Duodenal mucosa (tissue), 2 donors: ENCODE measurements around the gene H1-8.
A peak's percentile ranks its signal among the peaks of the same experiment; 100 is the strongest.

Experiments
- H3K27ac ChIP-seq: one replicate; pipeline ENCODE4 v1.7.0; 2013; ENCODE audit warnings: low read depth, low read length
- H3K27me3 ChIP-seq, 2 donors: one replicate each; pipeline ENCODE4 v1.7.0; 2013; ENCODE audit warnings: low read length in 2 of 2, control low read depth in 1 of 2; ENCODE audit not compliant: insufficient read depth in 2 of 2, control insufficient read depth in 1 of 2
- H3K36me3 ChIP-seq, 2 donors: one replicate each; pipeline ENCODE4 v1.7.0; 2013; ENCODE audit warnings: low read length in 2 of 2, control low read depth in 1 of 2; ENCODE audit not compliant: insufficient read depth in 2 of 2, control insufficient read depth in 1 of 2
- H3K4me1 ChIP-seq, 2 donors: one replicate each; pipeline ENCODE4 v1.7.0; 2013; ENCODE audit warnings: low read length in 2 of 2, control low read depth in 1 of 2; ENCODE audit not compliant: insufficient read depth in 2 of 2, control insufficient read depth in 1 of 2
- H3K4me3 ChIP-seq, 2 donors: one replicate each; pipeline ENCODE4 v1.7.0; 2013; ENCODE audit warnings: low read length in 2 of 2, low read depth in 1 of 2
- H3K9ac ChIP-seq, 2 donors: one replicate each; pipeline ENCODE4 v1.7.0; 2013; ENCODE audit warnings: low read length in 2 of 2, low read depth in 1 of 2
- H3K9me3 ChIP-seq, 2 donors: one replicate each; pipeline ENCODE4 v1.7.0; 2013; ENCODE audit warnings: low read length in 2 of 2, control low read depth in 1 of 2; ENCODE audit not compliant: control insufficient read depth in 1 of 2

Gene H1-8

GRCh38 chr3:129597087-129597999 lies 54.4 kb downstream of the H1-8 start:
- Histone ChIP-seq H3K27me3 (no peaks in the 10 kb centered on the region), H3K36me3 (no peaks in the 10 kb centered on the region), H3K4me3 (no peak overlapping the region), H3K4me1 (peaks cover 20 to 82% of the 10 kb centered on the region in 2 donors), H3K9ac (peak overlapping the region in 1 of 2 donors; percentile 38), H3K27ac (peak overlapping the region; percentile 75), H3K9me3 (no peaks in the 10 kb centered on the region)

- Histone ChIP-seq H3K27ac (no peak overlapping the region), H3K4me3 (no peak overlapping the region), H3K9me3 (no peaks in the 10 kb centered on the region), H3K36me3 (no peaks in the 10 kb centered on the region), H3K4me1 (peaks cover 18 to 86% of the 10 kb centered on the region in 2 donors), H3K9ac (peak overlapping the region in 1 of 2 donors; percentile 38), H3K27me3 (no peaks in the 10 kb centered on the region)
Observed at GRCh38 chr3:129598000-129598381, 55.0 kb downstream of the H1-8 start.

- no peak overlapping the region for H3K4me3 ChIP-seq
- no peak overlapping the region for H3K9ac ChIP-seq
- no peak overlapping the region for H3K27ac ChIP-seq
- no peaks in the 10 kb centered on the region for H3K36me3 ChIP-seq
- H3K4me1 ChIP-seq: peaks cover 13 to 83% of the 10 kb centered on the region in 2 donors
- H3K27me3 ChIP-seq: peaks cover 0 to under 1% of the 10 kb centered on the region in 2 donors
- H3K9me3 ChIP-seq: no peaks in the 10 kb centered on the region
Observed at GRCh38 chr3:129598484-129598883, 55.5 kb downstream of the H1-8 start.

- H3K9ac ChIP-seq: no peak overlapping the region
- no peaks in the 10 kb centered on the region for H3K9me3 ChIP-seq
- no peaks in the 10 kb centered on the region for H3K36me3 ChIP-seq
- peaks cover 11 to 78% of the 10 kb centered on the region in 2 donors for H3K4me1 ChIP-seq
- H3K27ac ChIP-seq: peak overlapping the region; percentile 20
- peaks cover 2 to 6% of the 10 kb centered on the region in 2 donors for H3K27me3 ChIP-seq
- H3K4me3 ChIP-seq: peak overlapping the region in 1 of 2 donors; percentile 43
Observed at GRCh38 chr3:129599073-129599472, 56.1 kb downstream of the H1-8 start.

- Histone ChIP-seq H3K4me1 (peaks cover 13 to 78% of the 10 kb centered on the region in 2 donors), H3K9ac (no peak overlapping the region), H3K4me3 (peak overlapping the region in 1 of 2 donors; percentile 43), H3K9me3 (no peaks in the 10 kb centered on the region), H3K27ac (no peak overlapping the region), H3K27me3 (peaks cover 6 to 12% of the 10 kb centered on the region in 2 donors), H3K36me3 (no peaks in the 10 kb centered on the region)
Observed at GRCh38 chr3:129599607-129600006, 56.6 kb downstream of the H1-8 start.

- no peaks in the 10 kb centered on the region for H3K9me3 ChIP-seq
- no peaks in the 10 kb centered on the region for H3K36me3 ChIP-seq
- H3K9ac ChIP-seq: no peak overlapping the region
- H3K4me1 ChIP-seq: peaks cover 16 to 75% of the 10 kb centered on the region in 2 donors
- H3K27ac ChIP-seq: no peak overlapping the region
- H3K27me3 ChIP-seq: peaks cover 10 to 16% of the 10 kb centered on the region in 2 donors
- no peak overlapping the region for H3K4me3 ChIP-seq
Observed at GRCh38 chr3:129600348-129600747, 57.4 kb downstream of the H1-8 start.
